C4-2B (cell line): Measurements from ENCODE around the gene AFDN.

Experiments
- ZFX ChIP-seq: fragments of 450-650 bp; IDR thresholded peaks from 2 replicates; pipeline ENCODE4 v1.6.1; 2017
- TF ChIP-seq, protein P1 (sequence below): fragments of 450-650 bp; conservative IDR thresholded peaks from 2 replicates; pipeline ENCODE4 v1.5.1; 2017; ENCODE audit warnings: mild to moderate bottlenecking

DNA sequence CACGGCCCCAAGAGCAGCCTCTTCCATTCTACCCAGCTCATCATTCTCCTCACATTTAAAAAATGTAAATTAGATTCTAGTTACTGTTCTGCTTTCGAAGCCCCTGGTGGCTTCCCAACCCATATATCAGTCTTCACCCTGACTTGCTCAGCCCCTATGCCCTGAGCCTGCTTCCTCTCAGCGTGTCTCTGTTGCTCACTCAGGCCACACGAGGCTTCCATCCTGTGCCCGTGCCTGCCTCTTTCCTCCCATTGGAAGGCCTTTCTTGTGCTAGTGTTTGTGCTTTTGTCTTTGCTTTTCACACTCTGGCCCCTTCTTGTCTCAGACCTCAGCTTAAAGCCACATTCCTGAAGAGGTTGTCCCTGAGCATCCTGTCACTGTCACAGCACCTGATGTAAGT lies 78.1 kb downstream of the AFDN start:
- TF ChIP-seq, protein P1, sequence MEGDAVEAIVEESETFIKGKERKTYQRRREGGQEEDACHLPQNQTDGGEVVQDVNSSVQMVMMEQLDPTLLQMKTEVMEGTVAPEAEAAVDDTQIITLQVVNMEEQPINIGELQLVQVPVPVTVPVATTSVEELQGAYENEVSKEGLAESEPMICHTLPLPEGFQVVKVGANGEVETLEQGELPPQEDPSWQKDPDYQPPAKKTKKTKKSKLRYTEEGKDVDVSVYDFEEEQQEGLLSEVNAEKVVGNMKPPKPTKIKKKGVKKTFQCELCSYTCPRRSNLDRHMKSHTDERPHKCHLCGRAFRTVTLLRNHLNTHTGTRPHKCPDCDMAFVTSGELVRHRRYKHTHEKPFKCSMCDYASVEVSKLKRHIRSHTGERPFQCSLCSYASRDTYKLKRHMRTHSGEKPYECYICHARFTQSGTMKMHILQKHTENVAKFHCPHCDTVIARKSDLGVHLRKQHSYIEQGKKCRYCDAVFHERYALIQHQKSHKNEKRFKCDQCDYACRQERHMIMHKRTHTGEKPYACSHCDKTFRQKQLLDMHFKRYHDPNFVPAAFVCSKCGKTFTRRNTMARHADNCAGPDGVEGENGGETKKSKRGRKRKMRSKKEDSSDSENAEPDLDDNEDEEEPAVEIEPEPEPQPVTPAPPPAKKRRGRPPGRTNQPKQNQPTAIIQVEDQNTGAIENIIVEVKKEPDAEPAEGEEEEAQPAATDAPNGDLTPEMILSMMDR = no peak
- TF ChIP-seq ZFX = no peak
